ENCODE measurements around the gene GPR42. TPM values are rescaled to one million over a fixed set of nuclear protein-coding genes. Genes with fewer than 3 reads are reported as not detected.

GPR42 gene
- total and polyA plus RNA-seq, 2 experiments from 2014 or later: 0.33 TPM; not detected in 1

DNA sequence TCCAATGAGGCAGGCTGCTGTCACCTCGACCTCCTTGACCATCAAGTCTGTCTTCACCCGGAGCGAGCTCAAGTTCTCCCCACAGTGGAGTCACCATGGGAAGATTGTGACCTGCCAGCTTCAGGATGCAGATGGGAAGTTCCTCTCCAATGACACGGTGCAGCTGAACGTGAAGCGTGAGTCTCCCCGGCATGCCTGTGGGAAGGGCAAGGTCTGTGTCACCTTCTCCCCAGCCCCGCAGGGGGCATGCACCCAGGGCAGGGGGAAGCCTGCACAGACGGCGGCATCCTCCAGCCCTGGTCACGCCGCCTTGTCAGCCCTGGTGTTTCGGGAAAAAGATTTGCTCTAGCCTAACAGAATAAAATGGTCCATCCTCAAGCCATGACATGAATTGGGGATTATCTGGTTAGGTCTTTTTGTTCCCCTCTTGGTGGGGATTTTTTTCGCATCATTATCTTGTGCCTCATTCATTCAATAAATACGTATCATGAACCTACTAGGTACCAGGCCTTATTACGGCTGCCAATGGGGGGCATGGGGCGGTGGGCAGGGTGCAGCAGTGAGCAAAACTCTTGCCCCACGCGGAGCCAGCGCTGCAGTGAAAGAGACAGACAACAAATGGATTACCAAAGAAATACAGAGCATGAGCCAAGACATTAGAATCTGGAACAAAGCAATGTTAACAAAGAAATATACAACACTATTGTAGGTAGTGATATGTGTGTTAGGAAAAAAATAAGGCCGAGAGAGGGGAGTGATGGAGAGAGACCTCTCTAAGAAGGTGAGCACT lies 34.5 kb upstream of the GPR42 start:
- H3K27me3 ChIP-seq: no peaks in the 10 kb centered on the region
- no peaks in the 10 kb centered on the region for H3K4me1 ChIP-seq (ENCODE audit: low read depth)
- H3K36me3 ChIP-seq: no peaks in the 10 kb centered on the region
- TF ChIP-seq, protein P1, sequence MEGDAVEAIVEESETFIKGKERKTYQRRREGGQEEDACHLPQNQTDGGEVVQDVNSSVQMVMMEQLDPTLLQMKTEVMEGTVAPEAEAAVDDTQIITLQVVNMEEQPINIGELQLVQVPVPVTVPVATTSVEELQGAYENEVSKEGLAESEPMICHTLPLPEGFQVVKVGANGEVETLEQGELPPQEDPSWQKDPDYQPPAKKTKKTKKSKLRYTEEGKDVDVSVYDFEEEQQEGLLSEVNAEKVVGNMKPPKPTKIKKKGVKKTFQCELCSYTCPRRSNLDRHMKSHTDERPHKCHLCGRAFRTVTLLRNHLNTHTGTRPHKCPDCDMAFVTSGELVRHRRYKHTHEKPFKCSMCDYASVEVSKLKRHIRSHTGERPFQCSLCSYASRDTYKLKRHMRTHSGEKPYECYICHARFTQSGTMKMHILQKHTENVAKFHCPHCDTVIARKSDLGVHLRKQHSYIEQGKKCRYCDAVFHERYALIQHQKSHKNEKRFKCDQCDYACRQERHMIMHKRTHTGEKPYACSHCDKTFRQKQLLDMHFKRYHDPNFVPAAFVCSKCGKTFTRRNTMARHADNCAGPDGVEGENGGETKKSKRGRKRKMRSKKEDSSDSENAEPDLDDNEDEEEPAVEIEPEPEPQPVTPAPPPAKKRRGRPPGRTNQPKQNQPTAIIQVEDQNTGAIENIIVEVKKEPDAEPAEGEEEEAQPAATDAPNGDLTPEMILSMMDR (IDR thresholded peaks at IDR 0.05; ENCODE audit: low read depth, low read length): no peak
- H3K9me3 ChIP-seq (ENCODE audit: low read depth): no peaks in the 10 kb centered on the region
- H3K4me3 ChIP-seq: no peak overlapping the region
- no peak overlapping the region for H3K27ac ChIP-seq
- DNase-seq (ENCODE audit: low read depth in 1 of 2, low spot score in 1 of 2): no peak

DNA sequence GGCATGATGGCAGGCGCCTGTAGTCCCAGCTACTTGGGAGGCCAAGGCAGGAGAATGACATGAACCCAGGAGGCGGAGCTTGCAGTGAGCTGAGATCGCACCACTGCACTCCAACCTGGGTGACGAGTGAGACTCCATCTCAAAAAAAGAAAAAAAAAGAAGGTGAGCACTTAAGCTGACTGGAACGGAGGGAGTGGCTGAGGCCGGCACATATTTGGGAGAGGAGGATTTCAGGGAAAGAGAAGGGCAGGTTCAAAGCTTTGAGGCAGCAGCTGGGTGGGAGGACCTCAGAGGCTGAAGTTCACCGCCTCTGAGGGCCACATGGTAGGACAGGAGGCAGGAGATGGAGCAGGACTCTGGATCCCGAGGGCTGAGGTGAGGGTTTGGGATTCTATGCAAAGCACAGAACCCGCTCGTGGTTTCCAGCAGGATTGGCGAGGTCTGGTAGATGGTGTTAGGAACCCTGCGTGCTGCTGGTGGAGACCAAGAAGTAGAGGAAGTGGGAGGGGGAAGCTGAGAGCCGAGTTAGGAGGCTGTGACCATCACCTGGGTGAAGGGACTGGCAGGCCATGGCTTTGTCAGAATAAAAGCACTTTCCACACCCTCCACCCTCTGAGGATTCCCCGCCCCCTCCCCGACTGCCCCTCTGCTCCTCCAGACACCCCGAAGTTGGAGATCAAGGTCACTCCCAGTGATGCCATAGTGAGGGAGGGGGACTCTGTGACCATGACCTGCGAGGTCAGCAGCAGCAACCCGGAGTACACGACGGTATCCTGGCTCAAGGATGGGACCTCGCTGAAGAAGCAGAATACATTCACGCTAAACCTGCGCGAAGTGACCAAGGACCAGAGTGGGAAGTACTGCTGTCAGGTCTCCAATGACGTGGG lies 33.5 kb upstream of the GPR42 start:
- Histone ChIP-seq H3K4me3 (no peak overlapping the region), H3K9me3 (ENCODE audit: low read depth) (no peaks in the 10 kb centered on the region), H3K36me3 (no peaks in the 10 kb centered on the region), H3K27ac (no peak overlapping the region), H3K27me3 (no peaks in the 10 kb centered on the region), H3K4me1 (ENCODE audit: low read depth) (no peaks in the 10 kb centered on the region)
- DNase-seq (ENCODE audit: low read depth in 1 of 2, low spot score in 1 of 2): no peak
- TF ChIP-seq, protein P1 (IDR thresholded peaks at IDR 0.05; ENCODE audit: low read depth, low read length): no peak

DNA sequence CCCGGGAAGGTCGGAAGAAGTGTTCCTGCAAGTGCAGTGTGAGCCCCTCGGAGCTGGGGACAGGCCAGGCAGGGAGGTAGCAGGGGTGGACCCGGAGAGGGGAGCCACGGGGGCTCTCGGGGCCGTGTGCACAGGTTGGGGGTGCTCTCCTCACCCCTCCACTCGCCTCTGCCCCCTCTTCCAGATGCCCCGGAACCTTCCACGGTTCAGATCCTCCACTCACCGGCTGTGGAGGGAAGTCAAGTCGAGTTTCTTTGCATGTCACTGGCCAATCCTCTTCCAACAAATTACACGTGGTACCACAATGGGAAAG lies 32.9 kb upstream of the GPR42 start:
- Histone ChIP-seq H3K4me1 (ENCODE audit: low read depth) (no peaks in the 10 kb centered on the region), H3K9me3 (ENCODE audit: low read depth) (no peaks in the 10 kb centered on the region), H3K27ac (no peak overlapping the region), H3K4me3 (no peak overlapping the region), H3K36me3 (no peaks in the 10 kb centered on the region), H3K27me3 (no peaks in the 10 kb centered on the region)
- TF ChIP-seq, protein P1 (IDR thresholded peaks at IDR 0.05; ENCODE audit: low read depth, low read length): no peak
- DNase-seq (ENCODE audit: low read depth in 1 of 2, low spot score in 1 of 2): no peak

DNA sequence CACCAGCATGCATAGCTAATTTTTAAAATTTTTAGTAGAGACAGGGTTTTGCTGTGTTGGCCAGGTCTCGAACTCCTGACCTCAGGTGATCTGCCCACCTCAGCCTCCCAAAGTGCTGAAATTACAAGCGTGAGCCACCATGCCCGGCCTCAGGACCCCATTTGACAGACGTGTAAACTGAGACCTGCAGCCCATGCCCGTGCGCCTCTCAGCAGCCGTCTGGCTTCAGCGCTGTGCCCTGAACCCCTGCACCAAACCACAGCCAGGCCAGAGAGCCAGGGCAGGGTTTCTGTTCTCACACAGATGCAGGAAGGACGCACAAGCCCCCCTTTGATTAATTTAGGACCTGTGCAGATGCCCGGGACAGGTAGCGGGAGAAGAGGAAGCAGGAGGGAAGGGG lies 30.4 kb upstream of the GPR42 start:
- H3K27me3 ChIP-seq: no peaks in the 10 kb centered on the region
- H3K36me3 ChIP-seq: no peaks in the 10 kb centered on the region
- DNase-seq (ENCODE audit: low read depth in 1 of 2, low spot score in 1 of 2): no peak
- TF ChIP-seq, protein P1 (IDR thresholded peaks at IDR 0.05; ENCODE audit: low read depth, low read length): no peak
- H3K27ac ChIP-seq: no peak overlapping the region
- H3K4me3 ChIP-seq: no peak overlapping the region
- no peaks in the 10 kb centered on the region for H3K9me3 ChIP-seq (ENCODE audit: low read depth)
- no peaks in the 10 kb centered on the region for H3K4me1 ChIP-seq (ENCODE audit: low read depth)

DNA sequence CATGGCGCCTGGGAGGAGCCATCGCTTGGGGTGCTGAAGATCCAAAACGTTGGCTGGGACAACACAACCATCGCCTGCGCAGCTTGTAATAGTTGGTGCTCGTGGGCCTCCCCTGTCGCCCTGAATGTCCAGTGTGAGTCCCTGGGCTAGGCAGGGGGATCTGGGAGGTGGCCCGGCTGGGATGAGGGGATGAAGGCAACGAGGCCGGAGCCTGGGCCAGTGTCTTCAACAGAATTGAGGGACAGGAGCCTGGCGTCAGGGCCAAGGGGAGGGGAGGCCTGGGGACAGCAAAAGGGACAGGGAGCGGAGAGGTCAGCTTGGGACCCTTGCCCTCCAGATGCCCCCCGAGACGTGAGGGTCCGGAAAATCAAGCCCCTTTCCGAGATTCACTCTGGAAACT lies 29.9 kb upstream of the GPR42 start:
- H3K4me1 ChIP-seq (ENCODE audit: low read depth): no peaks in the 10 kb centered on the region

More for the DNA sequence above, 29.9 kb upstream of the GPR42 start:
- no peak overlapping the region for H3K27ac ChIP-seq
- no peak overlapping the region for H3K4me3 ChIP-seq
- H3K36me3 ChIP-seq: no peaks in the 10 kb centered on the region
- no peaks in the 10 kb centered on the region for H3K27me3 ChIP-seq
- no peak for DNase-seq (ENCODE audit: low read depth in 1 of 2, low spot score in 1 of 2)
- no peaks in the 10 kb centered on the region for H3K9me3 ChIP-seq (ENCODE audit: low read depth)
- TF ChIP-seq, protein P1 (IDR thresholded peaks at IDR 0.05; ENCODE audit: low read depth, low read length): no peak

All from cardiac muscle cell (in vitro differentiated cells and primary cell).